Nephron progenitor cell (in vitro differentiated cells): ENCODE measurements around the gene VENTX.
A peak's percentile ranks its signal among the peaks of the same experiment; 100 is the strongest.

Experiments used
- DNase-seq: peaks from one replicate; pipeline ENCODE4 v3.0.0; 2021
- H3K27ac Mint-ChIP-seq: 2 replicates; pipeline ENCODE4 v1.8.0; 2021; ENCODE audit warnings: mild to moderate bottlenecking, moderate library complexity, mixed read lengths
- H3K27me3 Mint-ChIP-seq: 2 replicates; pipeline ENCODE4 v1.8.0; 2021; ENCODE audit warnings: mild to moderate bottlenecking, low read depth, mixed read lengths; ENCODE audit not compliant: poor library complexity
- H3K36me3 Mint-ChIP-seq: 2 replicates; pipeline ENCODE4 v1.8.0; 2021; ENCODE audit warnings: low read depth, mixed read lengths
- H3K4me1 Mint-ChIP-seq: 2 replicates; pipeline ENCODE4 v1.8.0; 2021; ENCODE audit warnings: mixed read lengths
- H3K4me3 Mint-ChIP-seq: 2 replicates; pipeline ENCODE4 v1.8.0; 2021; ENCODE audit warnings: mild to moderate bottlenecking, moderate library complexity, mixed read lengths
- H3K9me3 Mint-ChIP-seq: 2 replicates; pipeline ENCODE4 v1.8.0; 2021; ENCODE audit warnings: mild to moderate bottlenecking, moderate library complexity, mixed read lengths
- TF ChIP-seq, protein P1 (sequence below): fragments of 200-600 bp; sonication (generic); IDR thresholded peaks from 2 replicates; pipeline ENCODE4 v1.5.0; 2021; ENCODE audit warnings: antibody characterized with exemption

Gene VENTX

GRCh38 chr10:133258066-133258817 is 20.6 kb downstream of the VENTX start:
- Mint-ChIP-seq H3K27ac (no peak overlapping the region), H3K9me3 (no peaks in the 10 kb centered on the region), H3K27me3 (peaks cover 17% of the 10 kb centered on the region), H3K36me3 (no peaks in the 10 kb centered on the region), H3K4me3 (no peak overlapping the region), H3K4me1 (peaks cover 53% of the 10 kb centered on the region)
- TF ChIP-seq, protein P1, sequence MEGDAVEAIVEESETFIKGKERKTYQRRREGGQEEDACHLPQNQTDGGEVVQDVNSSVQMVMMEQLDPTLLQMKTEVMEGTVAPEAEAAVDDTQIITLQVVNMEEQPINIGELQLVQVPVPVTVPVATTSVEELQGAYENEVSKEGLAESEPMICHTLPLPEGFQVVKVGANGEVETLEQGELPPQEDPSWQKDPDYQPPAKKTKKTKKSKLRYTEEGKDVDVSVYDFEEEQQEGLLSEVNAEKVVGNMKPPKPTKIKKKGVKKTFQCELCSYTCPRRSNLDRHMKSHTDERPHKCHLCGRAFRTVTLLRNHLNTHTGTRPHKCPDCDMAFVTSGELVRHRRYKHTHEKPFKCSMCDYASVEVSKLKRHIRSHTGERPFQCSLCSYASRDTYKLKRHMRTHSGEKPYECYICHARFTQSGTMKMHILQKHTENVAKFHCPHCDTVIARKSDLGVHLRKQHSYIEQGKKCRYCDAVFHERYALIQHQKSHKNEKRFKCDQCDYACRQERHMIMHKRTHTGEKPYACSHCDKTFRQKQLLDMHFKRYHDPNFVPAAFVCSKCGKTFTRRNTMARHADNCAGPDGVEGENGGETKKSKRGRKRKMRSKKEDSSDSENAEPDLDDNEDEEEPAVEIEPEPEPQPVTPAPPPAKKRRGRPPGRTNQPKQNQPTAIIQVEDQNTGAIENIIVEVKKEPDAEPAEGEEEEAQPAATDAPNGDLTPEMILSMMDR = no peak
- DNase-seq = no peak

GRCh38 chr10:133258818-133259601 is 21.4 kb downstream of the VENTX start:
- Mint-ChIP-seq H3K9me3 (no peaks in the 10 kb centered on the region), H3K4me3 (peak overlapping the region; percentile 22), H3K27ac (no peak overlapping the region), H3K36me3 (no peaks in the 10 kb centered on the region), H3K27me3 (peaks cover 12% of the 10 kb centered on the region), H3K4me1 (peaks cover 48% of the 10 kb centered on the region)
- TF ChIP-seq, protein P1 = no peak
- no peak for DNase-seq

DNA sequence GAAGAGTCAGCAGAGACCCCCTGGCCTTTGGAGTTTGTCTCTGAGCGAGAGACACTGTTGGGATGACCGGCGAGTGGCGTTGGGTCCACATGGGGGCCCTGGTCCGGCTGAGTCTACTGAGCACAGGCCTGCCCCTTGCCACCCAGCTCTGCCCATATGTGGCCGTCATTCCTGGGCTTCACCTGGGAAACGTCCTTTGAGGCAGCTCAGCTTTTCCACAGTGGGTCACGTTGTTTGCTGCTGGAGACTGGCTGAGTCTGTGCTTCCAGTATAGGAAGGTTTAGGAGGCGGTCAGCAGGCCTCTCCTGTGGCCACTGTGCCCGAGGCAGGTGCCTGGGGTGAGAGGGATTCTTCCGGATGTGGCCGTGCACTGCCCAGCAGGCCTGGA is 21.9 kb downstream of the VENTX start:
- H3K27me3 Mint-ChIP-seq = peaks cover 12% of the 10 kb centered on the region
- H3K27ac Mint-ChIP-seq = no peak overlapping the region
- DNase-seq = no peak
- TF ChIP-seq, protein P1 = no peak
- no peaks in the 10 kb centered on the region for H3K9me3 Mint-ChIP-seq
- peak overlapping the region; percentile 73 for H3K4me3 Mint-ChIP-seq
- no peaks in the 10 kb centered on the region for H3K36me3 Mint-ChIP-seq
- H3K4me1 Mint-ChIP-seq = peaks cover 43% of the 10 kb centered on the region

GRCh38 chr10:133260895-133261725 is 23.5 kb downstream of the VENTX start:
- H3K27me3 Mint-ChIP-seq = peaks cover 13% of the 10 kb centered on the region
- peak; percentile 50 for DNase-seq
- no peaks in the 10 kb centered on the region for H3K36me3 Mint-ChIP-seq
- peaks cover 38% of the 10 kb centered on the region for H3K4me1 Mint-ChIP-seq
- TF ChIP-seq, protein P1 = no peak
- H3K4me3 Mint-ChIP-seq = peak overlapping the region; percentile 73
- no peaks in the 10 kb centered on the region for H3K9me3 Mint-ChIP-seq
- H3K27ac Mint-ChIP-seq = peak overlapping the region; percentile 69

DNA sequence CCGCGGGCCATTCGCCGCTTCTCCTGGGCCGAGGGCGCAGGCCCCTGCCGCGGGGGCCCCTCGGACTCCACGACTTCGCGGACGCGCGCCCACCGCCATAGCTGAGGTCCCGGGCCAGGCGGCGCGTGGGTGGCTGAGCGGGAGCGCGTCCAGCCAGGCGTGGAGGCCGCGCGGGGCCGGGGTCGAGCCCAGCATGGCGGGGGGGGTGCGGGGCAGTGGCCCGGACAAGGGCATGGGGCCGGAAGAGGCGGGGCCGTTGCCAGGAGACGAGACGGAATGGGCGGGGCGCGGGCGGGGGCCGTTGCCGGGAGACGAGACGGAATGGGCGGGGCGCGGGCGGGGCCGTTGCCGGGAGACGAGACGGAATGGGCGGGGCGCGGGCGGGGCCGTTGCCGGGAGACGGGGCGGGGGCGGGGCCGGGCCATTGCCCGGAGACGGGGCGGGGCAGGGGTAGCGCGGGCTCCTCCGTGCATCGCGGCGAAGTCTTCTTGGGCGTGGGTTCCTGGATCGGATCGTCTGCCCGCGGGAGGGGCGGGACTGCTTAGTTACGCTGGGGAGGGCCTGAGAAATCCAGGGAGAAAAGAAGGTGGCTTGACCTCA is 24.2 kb downstream of the VENTX start:
- TF ChIP-seq, protein P1 = no peak
- Mint-ChIP-seq H3K36me3 (no peaks in the 10 kb centered on the region), H3K27me3 (peaks cover 14% of the 10 kb centered on the region), H3K4me1 (peaks cover 37% of the 10 kb centered on the region), H3K9me3 (no peaks in the 10 kb centered on the region), H3K4me3 (peak overlapping the region; percentile 76), H3K27ac (no peak overlapping the region)
- peak; percentile 89 for DNase-seq
